ENCODE measurements around the gene ANKRD40. TPM values are rescaled to one million over a fixed set of nuclear protein-coding genes. Genes with fewer than 3 reads are reported as not detected.
A peak's percentile ranks its signal among the peaks of the same experiment; 100 is the strongest.

The ANKRD40 gene
- total and polyA plus RNA-seq, 2 donors (not counting 3 experiments of a cell fraction or from before 2014, with no cell fraction given) = 24.5 to 56.0 TPM

GRCh38 chr17:50745631-50746030 lies 37.9 kb upstream of the ANKRD40 start:
- Histone ChIP-seq H3K4me3 (replicated peaks in 1 of 3; ENCODE audit: insufficient read depth in 1 of 3, low read depth in 1 of 3, low read length in 3 of 3) (no peak overlapping the region), H4K20me1 (replicated peaks; ENCODE audit: control insufficient read depth, extremely low read depth, insufficient read depth, low read length) (peaks cover 2% of the 10 kb centered on the region), H3K9ac (replicated peaks; ENCODE audit: extremely low read depth, insufficient read depth, low read length) (no peak overlapping the region), H3K9me1 (replicated peaks; ENCODE audit: control insufficient read depth, extremely low read depth, insufficient read depth, low read length) (no peaks in the 10 kb centered on the region), H3K9me3 (replicated peaks; ENCODE audit: control insufficient read depth, insufficient read depth, low read length) (no peaks in the 10 kb centered on the region), H3K27ac (ENCODE audit: insufficient read depth, low read depth, low read length) (no peak overlapping the region), H3K36me3 (ENCODE audit: control insufficient read depth in 2 of 2, extremely low read depth in 1 of 2, insufficient read depth in 2 of 2, low read length in 2 of 2) (peaks cover 37 to 65% of the 10 kb centered on the region in 2 experiments), H3K4me2 (ENCODE audit: insufficient read depth, low read length) (no peak overlapping the region), H3K4me1 (ENCODE audit: control insufficient read depth, extremely low read depth, insufficient read depth, low read length) (no peaks in the 10 kb centered on the region), H3K27me3 (ENCODE audit: control insufficient read depth in 2 of 2, insufficient read depth in 2 of 2, low read length in 2 of 2) (no peaks in the 10 kb centered on the region), H3K79me2 (ENCODE audit: control insufficient read depth, insufficient read depth, low read length) (peaks cover 17% of the 10 kb centered on the region), H2AFZ (ENCODE audit: low read depth, low read length) (no peak overlapping the region)
- BruUV-seq (replicated peaks) = TSS peak; percentile 70
- FAIRE-seq (no peak), DNase-seq (ENCODE audit: low read depth, low spot score) (no peak)
- intact Hi-C loops (cut with micrococcal nuclease) = no loop called here
- ChIA-PET POLR2A (no interaction called here), CTCF (no interaction called here)
- no peak for TF ChIP-seq JUN (IDR thresholded peaks at IDR 0.05; ENCODE audit: borderline replicate concordance, insufficient read depth, insufficient read length, low read depth)
- TF ChIP-seq GATA2 (IDR thresholded peaks at IDR 0.05; ENCODE audit: insufficient read depth, insufficient read length, low read depth, low read length) = no peak
- dilution Hi-C loops (cut with MboI; ENCODE audit: extremely low pct_ligation_motif_present, low sequenced_read_pairs) = no loop called here

DNA sequence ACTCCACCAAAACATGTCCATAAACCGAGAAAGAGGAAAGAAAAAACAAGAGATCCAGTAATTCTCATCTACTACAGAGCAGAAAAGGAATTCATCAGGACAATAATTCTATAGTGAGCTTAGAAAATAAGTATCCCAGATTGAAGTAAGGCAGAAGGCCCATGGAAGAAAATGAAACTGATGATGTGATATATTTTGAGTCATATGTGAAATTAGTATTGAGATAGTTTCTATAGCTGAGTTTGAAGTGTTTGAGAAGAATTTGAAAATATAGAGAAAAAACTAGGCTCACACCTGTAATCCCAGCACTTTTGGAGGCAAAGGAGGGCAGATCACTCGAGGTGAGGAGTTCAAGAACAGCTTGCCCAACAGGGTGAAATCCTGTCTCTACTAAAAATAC lies 31.4 kb upstream of the ANKRD40 start:
- H3K4me2 ChIP-seq (ENCODE audit: insufficient read depth, low read length) = no peak overlapping the region
- peaks cover 19 to 25% of the 10 kb centered on the region in 2 experiments for H3K36me3 ChIP-seq (ENCODE audit: control insufficient read depth in 2 of 2, extremely low read depth in 1 of 2, insufficient read depth in 2 of 2, low read length in 2 of 2)
- H3K27me3 ChIP-seq (ENCODE audit: control insufficient read depth in 2 of 2, insufficient read depth in 2 of 2, low read length in 2 of 2) = no peaks in the 10 kb centered on the region
- BruUV-seq (replicated peaks) = no TSS peak
- H3K27ac ChIP-seq (ENCODE audit: insufficient read depth, low read depth, low read length) = no peak overlapping the region
- FAIRE-seq = no peak
- dilution Hi-C loops (cut with MboI; ENCODE audit: extremely low pct_ligation_motif_present, low sequenced_read_pairs) = no loop called here
- no peak overlapping the region for H3K4me3 ChIP-seq (replicated peaks in 1 of 3; ENCODE audit: insufficient read depth in 1 of 3, low read depth in 1 of 3, low read length in 3 of 3)
- H3K9me1 ChIP-seq (replicated peaks; ENCODE audit: control insufficient read depth, extremely low read depth, insufficient read depth, low read length) = no peaks in the 10 kb centered on the region
- H3K79me2 ChIP-seq (ENCODE audit: control insufficient read depth, insufficient read depth, low read length) = peaks cover 65% of the 10 kb centered on the region
- TF ChIP-seq FOS (IDR thresholded peaks at IDR 0.05; ENCODE audit: borderline replicate concordance, insufficient read depth, low read length) = no peak
- no peak for TF ChIP-seq EZH2 (IDR thresholded peaks at IDR 0.05; ENCODE audit: borderline replicate concordance, low read depth, low read length, severe bottlenecking)
- no peak for TF ChIP-seq POLR2AphosphoS5 (IDR thresholded peaks at IDR 0.05; ENCODE audit: insufficient read depth, low read depth, low read length)
- TF ChIP-seq MYC (IDR thresholded peaks at IDR 0.05; ENCODE audit: low read depth, low read length) = no peak
- TF ChIP-seq, protein P1, sequence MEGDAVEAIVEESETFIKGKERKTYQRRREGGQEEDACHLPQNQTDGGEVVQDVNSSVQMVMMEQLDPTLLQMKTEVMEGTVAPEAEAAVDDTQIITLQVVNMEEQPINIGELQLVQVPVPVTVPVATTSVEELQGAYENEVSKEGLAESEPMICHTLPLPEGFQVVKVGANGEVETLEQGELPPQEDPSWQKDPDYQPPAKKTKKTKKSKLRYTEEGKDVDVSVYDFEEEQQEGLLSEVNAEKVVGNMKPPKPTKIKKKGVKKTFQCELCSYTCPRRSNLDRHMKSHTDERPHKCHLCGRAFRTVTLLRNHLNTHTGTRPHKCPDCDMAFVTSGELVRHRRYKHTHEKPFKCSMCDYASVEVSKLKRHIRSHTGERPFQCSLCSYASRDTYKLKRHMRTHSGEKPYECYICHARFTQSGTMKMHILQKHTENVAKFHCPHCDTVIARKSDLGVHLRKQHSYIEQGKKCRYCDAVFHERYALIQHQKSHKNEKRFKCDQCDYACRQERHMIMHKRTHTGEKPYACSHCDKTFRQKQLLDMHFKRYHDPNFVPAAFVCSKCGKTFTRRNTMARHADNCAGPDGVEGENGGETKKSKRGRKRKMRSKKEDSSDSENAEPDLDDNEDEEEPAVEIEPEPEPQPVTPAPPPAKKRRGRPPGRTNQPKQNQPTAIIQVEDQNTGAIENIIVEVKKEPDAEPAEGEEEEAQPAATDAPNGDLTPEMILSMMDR (IDR thresholded peaks at IDR 0.05; ENCODE audit: extremely low read depth in 1 of 2, insufficient read depth in 1 of 2, low read depth in 1 of 2, low read length in 2 of 2) = no peak
- TF ChIP-seq POLR2A (IDR thresholded peaks at IDR 0.05; ENCODE audit: low read depth, low read length) = no peak
- TF ChIP-seq MAX (IDR thresholded peaks at IDR 0.05; ENCODE audit: insufficient read depth, insufficient read length) = no peak
- TF ChIP-seq JUN (IDR thresholded peaks at IDR 0.05; ENCODE audit: borderline replicate concordance, insufficient read depth, insufficient read length, low read depth) = no peak
- no peak for TF ChIP-seq GATA2 (IDR thresholded peaks at IDR 0.05; ENCODE audit: insufficient read depth, insufficient read length, low read depth, low read length)
- CTCF ChIA-PET = no interaction called here
- H3K4me1 ChIP-seq (ENCODE audit: control insufficient read depth, extremely low read depth, insufficient read depth, low read length) = no peaks in the 10 kb centered on the region
- no peak overlapping the region for H3K9ac ChIP-seq (replicated peaks; ENCODE audit: extremely low read depth, insufficient read depth, low read length)
- no peaks in the 10 kb centered on the region for H3K9me3 ChIP-seq (replicated peaks; ENCODE audit: control insufficient read depth, insufficient read depth, low read length)
- no peak for DNase-seq (ENCODE audit: low read depth, low spot score)
- intact Hi-C loops (cut with micrococcal nuclease) = no loop called here
- peaks cover 12% of the 10 kb centered on the region for H4K20me1 ChIP-seq (replicated peaks; ENCODE audit: control insufficient read depth, extremely low read depth, insufficient read depth, low read length)
- POLR2A ChIA-PET = interaction anchor here (0.7 kb wide), 1 partner anchor 280 kb away, joined by 3 read pairs; no protein-coding TSS in a partner anchor
- no peak overlapping the region for H2AFZ ChIP-seq (ENCODE audit: low read depth, low read length)
